Mesenchymal stem cell (in vitro differentiated cells and primary cell): ENCODE results near the gene ZNF750.
A peak's percentile ranks its signal among the peaks of the same experiment; 100 is the strongest.

ENCODE experiments used
- DNase-seq: peaks from one replicate; pipeline ENCODE4 v3.0.0-alpha.2; 2013
- H2AFZ ChIP-seq: one replicate; pipeline ENCODE4 v1.6.1; 2013; ENCODE audit warnings: low read depth, mild to moderate bottlenecking, control low read depth, inconsistent platforms, low read length, moderate library complexity
- H2AK5ac ChIP-seq: 2 replicates; pipeline ENCODE4 v1.6.1; 2013; ENCODE audit warnings: low read length, moderate library complexity, mild to moderate bottlenecking, inconsistent platforms; ENCODE audit not compliant: severe bottlenecking
- H2BK120ac ChIP-seq: one replicate; pipeline ENCODE4 v1.6.1; 2013; ENCODE audit warnings: low read depth, mild to moderate bottlenecking, inconsistent platforms, low read length, moderate library complexity
- H2BK12ac ChIP-seq, 2 experiments: one replicate each; pipeline ENCODE4 v1.6.1; 2013; ENCODE audit warnings: inconsistent platforms in 2 of 2, low read length in 2 of 2, mild to moderate bottlenecking in 2 of 2, moderate library complexity in 2 of 2, control low read depth in 1 of 2
- H2BK15ac ChIP-seq: one replicate; pipeline ENCODE4 v1.6.1; 2013; ENCODE audit warnings: mild to moderate bottlenecking, low read depth, inconsistent platforms; ENCODE audit not compliant: poor library complexity, severe bottlenecking
- H2BK5ac ChIP-seq: 2 replicates; pipeline ENCODE4 v1.6.1; 2013; ENCODE audit warnings: low read depth, mild to moderate bottlenecking, low read length, control low read depth, inconsistent platforms; ENCODE audit not compliant: poor library complexity, severe bottlenecking
- H3K14ac ChIP-seq, 2 experiments: one replicate each; pipeline ENCODE4 v1.6.1; 2013; ENCODE audit warnings: inconsistent platforms in 2 of 2, low read length in 2 of 2, control low read depth in 1 of 2, mild to moderate bottlenecking in 1 of 2, moderate library complexity in 1 of 2
- H3K18ac ChIP-seq, 2 experiments: one replicate each; pipeline ENCODE4 v1.6.1; 2013; ENCODE audit warnings: inconsistent platforms in 2 of 2, low read length in 2 of 2, control low read depth in 1 of 2, low read depth in 1 of 2, mild to moderate bottlenecking in 1 of 2
- H3K23ac ChIP-seq, 2 experiments: one replicate each; pipeline ENCODE4 v1.6.1; 2013; ENCODE audit warnings: inconsistent platforms in 2 of 2, low read length in 2 of 2, mild to moderate bottlenecking in 2 of 2, moderate library complexity in 2 of 2, control low read depth in 1 of 2
- H3K27ac ChIP-seq: 2 replicates; pipeline ENCODE4 v1.5.1; 2013; ENCODE audit warnings: mild to moderate bottlenecking, moderate library complexity, low read length, control low read depth, inconsistent platforms; ENCODE audit not compliant: poor library complexity, severe bottlenecking
- H3K27me3 ChIP-seq, 2 experiments: 2 replicates each; pipeline versions ENCODE4 v1.6.1 to v1.7.0; 2013; ENCODE audit warnings: low read length in 2 of 2, mild to moderate bottlenecking in 2 of 2, moderate library complexity in 2 of 2, control low read depth in 1 of 2, inconsistent platforms in 1 of 2; ENCODE audit not compliant: control insufficient read depth in 1 of 2, insufficient read depth in 1 of 2
- H3K36me3 ChIP-seq, 2 experiments: 2 replicates each; pipeline versions ENCODE4 v1.6.1 to v1.7.0; 2013; ENCODE audit warnings: low read length in 2 of 2, control low read depth in 1 of 2, inconsistent platforms in 1 of 2, low read depth in 1 of 2, mild to moderate bottlenecking in 1 of 2; ENCODE audit not compliant: insufficient read depth in 2 of 2, control insufficient read depth in 1 of 2
- H3K4ac ChIP-seq, 2 experiments: one replicate each; pipeline ENCODE4 v1.6.1; 2013; ENCODE audit warnings: inconsistent platforms in 2 of 2, low read length in 2 of 2, mild to moderate bottlenecking in 2 of 2, moderate library complexity in 2 of 2, control low read depth in 1 of 2, low read depth in 1 of 2
- H3K4me1 ChIP-seq: 2 replicates; pipeline ENCODE4 v1.6.1; 2013; ENCODE audit warnings: low read depth, low read length, control low read depth; ENCODE audit not compliant: control insufficient read depth, insufficient read depth
- H3K4me2 ChIP-seq: 2 replicates; pipeline ENCODE4 v1.6.1; 2013; ENCODE audit warnings: low read length, mild to moderate bottlenecking, inconsistent platforms; ENCODE audit not compliant: poor library complexity, severe bottlenecking
- H3K4me3 ChIP-seq, 2 experiments: 2 replicates each; pipeline versions ENCODE4 v1.5.1 to v1.7.0; 2013; ENCODE audit warnings: low read length in 2 of 2, mild to moderate bottlenecking in 2 of 2, control low read depth in 1 of 2, low read depth in 1 of 2; ENCODE audit not compliant: insufficient read depth in 1 of 2
- H3K79me1 ChIP-seq: replicated peaks from 2 replicates; pipeline ENCODE4 v1.6.1; 2013; ENCODE audit warnings: mild to moderate bottlenecking, control low read depth, low read length, inconsistent platforms; ENCODE audit not compliant: poor library complexity, severe bottlenecking
- H3K9ac ChIP-seq: 2 replicates; pipeline ENCODE4 v1.7.0; 2013; ENCODE audit warnings: mild to moderate bottlenecking, low read length, moderate library complexity
- H3K9me3 ChIP-seq: 2 replicates; pipeline ENCODE4 v1.7.0; 2013; ENCODE audit warnings: mild to moderate bottlenecking, low read length; ENCODE audit not compliant: control insufficient read depth
- H4K8ac ChIP-seq: one replicate; pipeline ENCODE4 v1.6.1; 2013; ENCODE audit warnings: inconsistent platforms, mild to moderate bottlenecking, low read length, moderate library complexity
- H4K91ac ChIP-seq: one replicate; pipeline ENCODE4 v1.6.1; 2013; ENCODE audit warnings: mild to moderate bottlenecking, low read length, inconsistent platforms
- WGBS: methylation state at CpG from one replicate; pipeline ENCODE4 v1.1.7; 2013; ENCODE audit warnings: mixed read lengths; 5-methylcytosine and 5-hydroxymethylcytosine counted together

ZNF750 gene

DNA sequence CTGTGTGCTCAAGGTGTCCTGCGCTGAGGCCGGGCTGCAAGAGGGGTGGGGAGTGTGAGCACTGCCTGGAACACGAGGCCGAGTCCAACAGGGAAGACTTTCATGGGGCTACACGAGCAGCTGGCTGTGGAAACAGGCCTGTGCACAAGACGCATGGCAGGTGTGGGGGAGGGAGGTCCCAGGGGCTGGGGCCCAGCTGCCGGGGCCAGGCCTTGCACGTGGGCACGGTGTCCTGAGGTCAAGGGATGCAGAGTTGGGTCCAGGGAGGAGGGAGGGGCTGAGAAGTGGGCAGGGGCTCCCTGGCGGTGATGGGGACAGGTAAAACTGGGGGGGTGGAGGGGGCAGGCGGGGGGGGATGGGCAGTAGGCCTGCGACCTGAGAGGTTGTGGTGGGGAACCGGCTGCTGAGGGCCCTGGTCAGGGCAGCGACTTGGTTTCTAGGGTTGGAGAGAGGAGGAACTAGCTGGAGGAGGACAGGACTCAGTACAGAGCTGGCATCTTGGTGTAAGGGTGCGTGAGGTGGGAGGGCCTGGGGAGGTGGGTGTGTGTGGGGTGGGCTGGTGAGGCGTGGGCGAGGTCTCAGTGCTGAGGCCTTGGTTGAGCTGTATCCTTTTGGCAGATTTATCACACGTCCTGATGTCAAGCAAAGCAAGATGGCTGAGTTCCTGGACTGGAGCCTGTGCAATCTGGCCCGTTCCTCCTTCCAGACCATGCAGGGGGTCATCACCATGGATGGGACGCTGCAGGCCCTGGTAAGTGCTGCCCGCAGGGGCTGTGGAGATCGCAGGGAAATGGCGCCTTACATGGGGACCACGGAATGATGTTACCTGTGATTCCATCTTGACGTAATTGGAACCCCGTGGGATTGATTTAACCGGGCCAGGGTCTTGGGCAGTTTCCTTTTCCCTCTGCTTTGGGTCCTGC is 58.6 kb downstream of the ZNF750 start:
- H3K23ac ChIP-seq: no peak overlapping the region
- no peak overlapping the region for H2BK5ac ChIP-seq
- no peak overlapping the region for H3K27ac ChIP-seq
- H3K18ac ChIP-seq: no peak overlapping the region
- no peak overlapping the region for H4K8ac ChIP-seq
- no peak overlapping the region for H2BK15ac ChIP-seq
- H3K4me2 ChIP-seq: no peak overlapping the region
- no peaks in the 10 kb centered on the region for H3K27me3 ChIP-seq
- H3K4ac ChIP-seq: no peak overlapping the region
- peaks cover 32 to 33% of the 10 kb centered on the region in 2 experiments for H3K36me3 ChIP-seq
- H3K9ac ChIP-seq: no peak overlapping the region
- peaks cover 22% of the 10 kb centered on the region for H3K79me1 ChIP-seq
- no peak overlapping the region for H3K4me3 ChIP-seq
- no peak for DNase-seq
- H3K14ac ChIP-seq: no peak overlapping the region
- no peak overlapping the region for H2AK5ac ChIP-seq
- H4K91ac ChIP-seq: no peak overlapping the region
- WGBS: 85% methylated on average over 27 of the region's 27 CpGs
- H3K4me1 ChIP-seq: peaks cover 10% of the 10 kb centered on the region
- H2BK120ac ChIP-seq: no peak overlapping the region
- no peaks in the 10 kb centered on the region for H3K9me3 ChIP-seq
- H2BK12ac ChIP-seq: peak overlapping the region in 1 of 2 experiments; percentile 40
- no peak overlapping the region for H2AFZ ChIP-seq

DNA sequence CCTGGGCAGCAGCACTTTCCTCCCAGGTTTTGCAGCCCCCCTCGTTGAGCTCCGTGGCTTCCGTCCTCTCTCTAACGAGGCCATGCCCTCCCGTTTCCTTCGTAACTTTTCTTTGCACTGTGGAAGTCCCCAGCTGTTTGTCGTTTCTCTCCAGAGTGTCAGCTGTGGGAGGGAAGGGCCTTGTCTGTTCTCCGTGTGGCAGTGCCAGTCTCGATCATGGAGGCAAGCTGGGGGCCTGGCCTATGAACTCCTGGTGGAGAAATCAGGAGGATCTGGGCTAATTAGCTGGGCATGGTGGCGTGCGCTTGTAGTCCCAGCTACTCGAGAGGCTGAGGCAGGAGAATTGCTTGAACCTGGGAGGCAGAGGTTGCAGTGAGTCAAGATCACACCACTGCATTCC is 59.6 kb downstream of the ZNF750 start:
- Histone ChIP-seq H2BK120ac (no peak overlapping the region), H3K27me3 (no peaks in the 10 kb centered on the region), H3K27ac (no peak overlapping the region), H2BK12ac (peak overlapping the region in 1 of 2 experiments; percentile 19), H3K9me3 (no peaks in the 10 kb centered on the region), H3K36me3 (peaks cover 33 to 34% of the 10 kb centered on the region in 2 experiments), H3K4me3 (no peak overlapping the region), H3K23ac (no peak overlapping the region), H4K91ac (no peak overlapping the region), H3K79me1 (peaks cover 23% of the 10 kb centered on the region), H3K14ac (peak overlapping the region in 1 of 2 experiments; percentile 6), H3K9ac (peak overlapping the region; percentile 8), H3K4ac (no peak overlapping the region), H3K4me2 (no peak overlapping the region), H2BK15ac (no peak overlapping the region), H3K4me1 (peaks cover 11% of the 10 kb centered on the region), H2AK5ac (no peak overlapping the region), H4K8ac (peak overlapping the region; percentile 42), H2AFZ (no peak overlapping the region), H2BK5ac (no peak overlapping the region), H3K18ac (no peak overlapping the region)
- DNase-seq: peak; percentile 22
- WGBS: 65% methylated on average over 12 of the region's 12 CpGs

DNA sequence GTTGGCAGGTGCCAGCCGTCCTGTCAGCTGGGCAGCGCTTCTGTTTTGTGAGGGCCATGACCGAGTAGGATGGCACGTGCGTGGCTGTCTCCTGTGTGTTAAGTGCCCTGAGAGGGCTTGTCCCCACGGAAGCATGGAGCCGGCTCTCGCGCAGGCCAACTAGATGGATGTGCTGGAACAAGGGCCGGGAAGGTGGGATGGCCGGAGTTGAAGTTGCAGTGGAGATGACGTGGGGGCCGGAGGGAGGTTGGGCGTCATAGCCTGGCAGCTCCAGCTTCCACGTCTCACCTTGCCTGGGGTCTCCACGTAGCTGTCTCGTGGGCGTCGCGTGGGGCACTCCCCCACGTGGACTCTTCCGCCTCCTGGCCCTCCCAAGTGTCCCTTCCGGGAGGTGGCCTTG is 60.3 kb downstream of the ZNF750 start:
- WGBS: 99% methylated on average over 23 of the region's 23 CpGs
- Histone ChIP-seq H3K9ac (no peak overlapping the region), H3K79me1 (peaks cover 23% of the 10 kb centered on the region), H2AFZ (no peak overlapping the region), H3K4ac (no peak overlapping the region), H2BK120ac (no peak overlapping the region), H3K36me3 (peaks cover 30 to 31% of the 10 kb centered on the region in 2 experiments), H3K4me1 (peaks cover 17% of the 10 kb centered on the region), H3K27me3 (no peaks in the 10 kb centered on the region), H3K9me3 (no peaks in the 10 kb centered on the region), H3K4me2 (no peak overlapping the region), H2BK5ac (no peak overlapping the region), H3K27ac (no peak overlapping the region), H2BK15ac (no peak overlapping the region), H2AK5ac (no peak overlapping the region), H3K14ac (no peak overlapping the region), H2BK12ac (no peak overlapping the region), H3K4me3 (no peak overlapping the region), H3K23ac (peak overlapping the region in 1 of 2 experiments; percentile 15), H4K91ac (peak overlapping the region; percentile 31), H3K18ac (no peak overlapping the region), H4K8ac (no peak overlapping the region)
- DNase-seq: no peak
